Omental fat pad (tissue), 4 donors: Measurements from ENCODE around the gene KRT86. TPM values are rescaled to one million over a fixed set of nuclear protein-coding genes. Genes with fewer than 3 reads are reported as not detected.
"Not testable (repeated sequence)": the region's sequence is repeated elsewhere in the genome, so short reads cannot be mapped to it uniquely, and the experiment has no call there.

Experiments used
- ATAC-seq: fragments of 150-250 bp; one replicate; pipeline ENCODE4 v1.9.1; 2016; ENCODE audit warnings: mild to moderate bottlenecking, moderate library complexity; ENCODE audit not compliant: low FRiP score
- DNase-seq: peaks from one replicate; pipeline ENCODE4 v3.0.0-alpha.2; 2019; ENCODE audit warnings: low spot score
- CTCF ChIP-seq, 3 donors: fragments of 450-650 bp; IDR thresholded peaks; one replicate each; pipeline ENCODE4 v1.5.1; 2016 to 2017; ENCODE audit warnings: antibody characterized with exemption in 3 of 3, mild to moderate bottlenecking in 3 of 3, moderate library complexity in 2 of 3
- total RNA-seq, 4 donors: library from RNA; depleted of rRNA; stranded (reverse); fragments of >200 nt; gene quantifications; one replicate each; pipeline ENCODE4 v1.1.0, GENCODE V29; 2016

Gene KRT86
- total RNA-seq, 4 donors from 2014 or later: 0.37 TPM; not detected in 3

GRCh38 chr12:52249511-52250047 is 24.9 kb upstream of the KRT86 start:
- DNase-seq (no peak), ATAC-seq (no peak)
- TF ChIP-seq CTCF (IDR thresholded peaks at IDR 0.05): no peak

GRCh38 chr12:52250048-52250990 is 24.1 kb upstream of the KRT86 start:
- no peak for ATAC-seq
- DNase-seq: no peak
- no peak for TF ChIP-seq CTCF (IDR thresholded peaks at IDR 0.05)

GRCh38 chr12:52251367-52252051 is 22.9 kb upstream of the KRT86 start:
- DNase-seq (peak; percentile 17), ATAC-seq (no peak)
- no peak for TF ChIP-seq CTCF (IDR thresholded peaks at IDR 0.05)

- not testable (repeated sequence) for ATAC-seq
- peak; percentile 22 for DNase-seq
These were observed 22.2 kb upstream of the KRT86 start for GRCh38 chr12:52252175-52252615.

- ATAC-seq (no peak), DNase-seq (no peak)
- no peak for TF ChIP-seq CTCF (IDR thresholded peaks at IDR 0.05)
These were observed 21.6 kb upstream of the KRT86 start for GRCh38 chr12:52252728-52253343.

GRCh38 chr12:52253391-52254179 is 20.9 kb upstream of the KRT86 start:
- no peak for TF ChIP-seq CTCF (IDR thresholded peaks at IDR 0.05)
- no peak for ATAC-seq
- peak; percentile 14 for DNase-seq
